Body of pancreas (tissue), 4 donors: ENCODE data around the gene PRKAG2.

Experiments
- POLR2A ChIP-seq, 3 donors: fragments of 450-650 bp; IDR thresholded peaks; one replicate each; pipeline ENCODE4 v1.6.1; 2016; ENCODE audit warnings: antibody characterized with exemption in 3 of 3, mild to moderate bottlenecking in 2 of 3
- TF ChIP-seq, protein P1 (sequence below), 7 experiments: fragments of 450-650 bp in 4 of 7; fragments of 200-600 bp in 3 of 7; sonication (generic) in 3 of 7; IDR thresholded peaks; one replicate each; pipeline ENCODE4 v1.5.1; 2016 to 2019; ENCODE audit warnings: antibody characterized with exemption in 7 of 7

- TF ChIP-seq POLR2A (IDR thresholded peaks at IDR 0.05) = no peak
- TF ChIP-seq, protein P1, sequence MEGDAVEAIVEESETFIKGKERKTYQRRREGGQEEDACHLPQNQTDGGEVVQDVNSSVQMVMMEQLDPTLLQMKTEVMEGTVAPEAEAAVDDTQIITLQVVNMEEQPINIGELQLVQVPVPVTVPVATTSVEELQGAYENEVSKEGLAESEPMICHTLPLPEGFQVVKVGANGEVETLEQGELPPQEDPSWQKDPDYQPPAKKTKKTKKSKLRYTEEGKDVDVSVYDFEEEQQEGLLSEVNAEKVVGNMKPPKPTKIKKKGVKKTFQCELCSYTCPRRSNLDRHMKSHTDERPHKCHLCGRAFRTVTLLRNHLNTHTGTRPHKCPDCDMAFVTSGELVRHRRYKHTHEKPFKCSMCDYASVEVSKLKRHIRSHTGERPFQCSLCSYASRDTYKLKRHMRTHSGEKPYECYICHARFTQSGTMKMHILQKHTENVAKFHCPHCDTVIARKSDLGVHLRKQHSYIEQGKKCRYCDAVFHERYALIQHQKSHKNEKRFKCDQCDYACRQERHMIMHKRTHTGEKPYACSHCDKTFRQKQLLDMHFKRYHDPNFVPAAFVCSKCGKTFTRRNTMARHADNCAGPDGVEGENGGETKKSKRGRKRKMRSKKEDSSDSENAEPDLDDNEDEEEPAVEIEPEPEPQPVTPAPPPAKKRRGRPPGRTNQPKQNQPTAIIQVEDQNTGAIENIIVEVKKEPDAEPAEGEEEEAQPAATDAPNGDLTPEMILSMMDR (IDR thresholded peaks at IDR 0.05) = no peak
Measured at GRCh38 chr7:151524845-151525244, 352.1 kb downstream of the PRKAG2 start.
